Uterus (tissue), 2 donors: ENCODE measurements around the gene DIRAS2.

Experiments
- CTCF ChIP-seq, 4 experiments: fragments of 200-600 bp in 2 of 4; fragments of 450-650 bp in 2 of 4; sonication (generic) in 2 of 4; IDR thresholded peaks; one replicate each; pipeline ENCODE4 v1.5.1; 2016 to 2019; ENCODE audit warnings: antibody characterized with exemption in 4 of 4, mild to moderate bottlenecking in 2 of 4, moderate library complexity in 1 of 4
- POLR2A ChIP-seq, 2 donors: fragments of 450-650 bp; IDR thresholded peaks; one replicate each; pipeline ENCODE4 v1.6.1; 2016; ENCODE audit warnings: antibody characterized with exemption in 2 of 2, mild to moderate bottlenecking in 1 of 2, moderate library complexity in 1 of 2

GRCh38 chr9:90658181-90658580 is 15.6 kb upstream of the DIRAS2 start:
- TF ChIP-seq CTCF (IDR thresholded peaks at IDR 0.05) (no peak), POLR2A (IDR thresholded peaks at IDR 0.05) (no peak)
